Mesodermal cell (in vitro differentiated cells): Measurements from ENCODE around the gene CTSA.

Experiments used
- H3K27ac ChIP-seq: 2 replicates; pipeline ENCODE4 v1.7.0; 2013; ENCODE audit warnings: mild to moderate bottlenecking, low read depth, low read length, moderate library complexity; ENCODE audit not compliant: severe bottlenecking
- H3K36me3 ChIP-seq: 2 replicates; pipeline ENCODE4 v1.7.1; 2013; ENCODE audit warnings: mild to moderate bottlenecking, low read length, moderate library complexity; ENCODE audit not compliant: control insufficient read depth, insufficient read depth
- H3K4me1 ChIP-seq: one replicate; pipeline ENCODE4 v1.7.1; 2013; ENCODE audit warnings: mild to moderate bottlenecking, low read length; ENCODE audit not compliant: insufficient read depth, control insufficient read depth, poor library complexity, severe bottlenecking
- H3K4me3 ChIP-seq: 2 replicates; pipeline ENCODE4 v1.7.0; 2013; ENCODE audit warnings: low read length, control low read depth, mild to moderate bottlenecking; ENCODE audit not compliant: insufficient read depth, poor library complexity, severe bottlenecking; ENCODE audit errors: extremely low read depth
- H3K9me3 ChIP-seq: 2 replicates; pipeline ENCODE4 v1.7.1; 2013; ENCODE audit warnings: mild to moderate bottlenecking, low read length, moderate library complexity; ENCODE audit not compliant: control insufficient read depth
- WGBS, 2 experiments: methylation state at CpG; one replicate each; pipeline ENCODE4 v1.1.5; 2013; ENCODE audit warnings: missing lambda C conversion rate in 2 of 2; ENCODE audit not compliant: insufficient coverage in 2 of 2; 5-methylcytosine and 5-hydroxymethylcytosine counted together

The CTSA gene

DNA sequence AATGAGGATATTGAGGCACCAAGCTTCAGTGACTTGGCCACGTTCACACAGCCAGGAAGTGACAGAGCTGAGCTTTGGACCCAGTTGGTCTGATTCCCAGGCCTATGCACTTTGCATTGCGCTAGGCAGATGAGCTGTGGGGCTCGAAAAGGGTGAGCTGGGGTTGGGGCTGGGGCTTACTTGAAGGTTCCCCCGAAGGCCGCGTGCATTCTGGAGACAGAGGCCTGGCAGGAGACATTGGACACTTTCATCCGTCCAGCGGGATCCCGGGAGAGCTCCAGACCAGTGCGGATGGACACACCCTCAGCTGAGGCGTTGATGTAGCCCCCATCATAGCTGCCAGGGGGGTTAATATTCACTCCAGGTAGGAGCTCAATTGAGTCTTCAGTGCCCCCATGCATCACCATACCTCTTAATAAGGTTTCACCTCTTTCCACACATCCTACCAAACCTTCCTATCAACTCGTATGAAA lies 18.2 kb downstream of the CTSA start:
- Histone ChIP-seq H3K4me3 (no peak overlapping the region), H3K9me3 (no peaks in the 10 kb centered on the region), H3K4me1 (no peaks in the 10 kb centered on the region), H3K36me3 (peaks cover 55% of the 10 kb centered on the region), H3K27ac (no peak overlapping the region)
- 94 to 95% methylated on average over 11 to 12 of the region's 12 CpGs for WGBS, 2 experiments

DNA sequence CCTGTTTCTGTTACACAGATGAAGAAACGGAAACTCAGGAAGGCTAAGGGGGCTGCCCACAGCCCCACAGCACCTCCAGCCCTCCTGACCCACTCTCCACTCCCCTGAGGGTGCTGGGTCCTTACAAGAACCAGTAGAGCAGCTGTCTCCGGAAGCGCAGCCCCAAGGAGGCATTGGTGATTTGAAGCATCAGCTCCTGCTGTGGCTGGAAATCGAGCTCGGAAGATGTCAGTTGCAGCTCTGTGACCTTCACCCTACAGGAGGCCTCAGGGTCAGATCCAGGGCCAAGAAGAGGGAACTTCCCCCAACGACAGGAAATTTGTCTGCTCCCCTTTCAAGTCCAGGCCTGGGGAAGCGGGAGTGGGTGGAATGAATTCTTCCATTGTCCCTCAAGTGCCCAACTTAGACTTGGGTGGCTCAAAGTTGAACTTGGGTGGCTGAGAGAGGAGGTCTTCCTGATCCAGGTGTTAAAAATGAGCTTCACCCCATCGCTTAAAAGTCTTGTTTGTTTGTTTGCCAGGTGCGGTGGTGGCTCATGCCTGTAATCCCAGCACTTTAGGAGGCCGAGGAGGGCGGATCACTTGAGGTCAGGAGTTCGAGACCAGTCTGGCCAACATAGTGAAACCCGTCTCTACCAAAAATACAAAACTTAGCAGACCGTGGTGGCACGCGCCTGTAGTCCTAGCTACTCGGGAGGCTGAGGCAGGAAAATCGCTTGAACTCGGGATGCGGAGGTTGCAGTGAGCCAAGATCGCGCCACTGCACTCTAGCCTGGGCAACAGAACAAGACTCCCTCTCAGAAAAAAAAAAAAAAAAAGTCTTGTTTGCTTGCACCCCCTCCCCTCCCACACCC lies 18.9 kb downstream of the CTSA start:
- H3K4me1 ChIP-seq = no peaks in the 10 kb centered on the region
- H3K27ac ChIP-seq = no peak overlapping the region
- H3K4me3 ChIP-seq = no peak overlapping the region
- H3K9me3 ChIP-seq = no peaks in the 10 kb centered on the region
- WGBS, 2 experiments = 89 to 90% methylated on average over 13 to 19 of the region's 22 CpGs
- H3K36me3 ChIP-seq = peaks cover 48% of the 10 kb centered on the region

DNA sequence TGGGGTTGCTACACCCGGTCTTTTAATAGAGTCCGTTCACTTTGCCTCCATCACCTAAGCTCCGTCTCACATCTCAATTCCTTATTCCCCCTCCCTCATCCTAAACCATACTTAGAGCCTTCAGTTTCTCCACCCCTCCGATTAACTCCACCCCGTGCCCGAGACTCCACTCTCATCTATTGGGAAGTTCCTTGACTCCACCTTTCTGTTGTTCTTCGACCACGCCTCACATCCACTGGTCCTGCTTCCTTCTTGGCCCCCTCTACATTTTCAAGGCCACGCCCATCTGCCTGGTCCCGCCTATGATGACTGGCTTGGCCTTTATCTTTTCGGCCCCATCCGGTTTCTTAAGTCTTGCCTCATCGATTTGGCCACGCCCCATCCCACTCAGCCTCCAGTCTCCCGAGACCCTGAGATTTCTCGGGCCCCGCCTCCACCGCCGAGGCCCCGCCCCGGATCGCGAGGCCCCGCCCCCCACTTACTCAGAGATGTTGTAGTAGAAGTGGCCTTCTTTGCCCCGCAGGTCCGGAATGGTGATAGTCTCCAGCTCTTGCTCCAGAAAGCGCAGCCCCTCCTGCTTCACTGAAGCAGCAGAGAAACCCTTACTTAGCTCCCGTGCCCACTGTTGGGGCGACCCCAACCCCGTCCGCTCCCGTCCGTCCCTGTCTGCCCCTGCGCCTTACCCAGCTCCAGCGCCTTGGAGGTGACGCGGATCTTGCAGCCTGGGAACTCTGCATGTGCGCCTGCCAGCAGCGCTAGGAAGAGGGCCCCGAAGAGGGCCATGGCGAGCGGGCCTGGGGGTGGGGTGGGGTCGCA lies 19.7 kb downstream of the CTSA start:
- Histone ChIP-seq H3K4me3 (peak overlapping the region; percentile 54), H3K36me3 (peaks cover 40% of the 10 kb centered on the region), H3K9me3 (no peaks in the 10 kb centered on the region), H3K27ac (peak overlapping the region; percentile 90), H3K4me1 (no peaks in the 10 kb centered on the region)
- WGBS, 2 experiments = 5% methylated on average over 31 to 35 of the region's 43 CpGs

- H3K4me3 ChIP-seq = peak within 1 kb of the TSS; percentile 54
- no peaks in the 10 kb centered on the region for H3K9me3 ChIP-seq
- no peaks in the 10 kb centered on the region for H3K4me1 ChIP-seq
- H3K27ac ChIP-seq = peak within 1 kb of the TSS; percentile 90
- peaks cover 32% of the 10 kb centered on the region for H3K36me3 ChIP-seq
- 0% methylated on average over 28 to 44 of the region's 58 CpGs for WGBS, 2 experiments
Observed at GRCh38 chr20:45911486-45912343, 20.6 kb downstream of the CTSA start, which contains the start of gene PLTP. PLTP (minus strand) TSS chr20:45912155; CDS start chr20:45911452, 703 bp downstream.

- WGBS, 2 experiments = 33 to 36% methylated on average over 2 to 4 of the region's 4 CpGs
- no peaks in the 10 kb centered on the region for H3K4me1 ChIP-seq
- H3K4me3 ChIP-seq = peak overlapping the region; percentile 54
- peak overlapping the region; percentile 90 for H3K27ac ChIP-seq
- peaks cover 27% of the 10 kb centered on the region for H3K36me3 ChIP-seq
- H3K9me3 ChIP-seq = no peaks in the 10 kb centered on the region
Observed at GRCh38 chr20:45912344-45912682, 21.2 kb downstream of the CTSA start.

GRCh38 chr20:45913116-45913515 lies 22.0 kb downstream of the CTSA start:
- Histone ChIP-seq H3K27ac (no peak overlapping the region), H3K9me3 (no peaks in the 10 kb centered on the region), H3K36me3 (peaks cover 19% of the 10 kb centered on the region), H3K4me3 (no peak overlapping the region), H3K4me1 (no peaks in the 10 kb centered on the region)
- 86 to 100% methylated on average over 1 to 3 of the region's 5 CpGs for WGBS, 2 experiments

DNA sequence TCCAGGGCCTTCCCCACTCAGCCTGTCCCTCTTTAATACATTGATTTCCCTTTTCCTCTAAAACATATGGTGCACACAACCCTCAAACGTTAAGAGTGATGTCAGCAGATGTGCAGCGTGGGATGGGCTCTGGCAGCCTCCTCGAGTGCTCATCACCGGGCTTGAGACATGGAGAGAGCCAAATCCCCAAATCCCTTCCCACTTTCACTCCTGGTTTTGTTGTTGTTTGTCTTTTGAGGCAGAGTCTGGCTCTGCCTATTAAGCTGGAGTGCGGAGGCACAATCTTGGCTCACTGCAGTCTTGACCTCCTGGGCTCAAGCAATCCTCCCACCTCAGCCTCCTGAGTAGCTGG lies 26.6 kb downstream of the CTSA start:
- WGBS, 2 experiments = 90 to 100% methylated on average over 1 to 4 of the region's 5 CpGs
- Histone ChIP-seq H3K27ac (no peak overlapping the region), H3K36me3 (no peaks in the 10 kb centered on the region), H3K4me1 (peaks cover 5% of the 10 kb centered on the region), H3K9me3 (no peaks in the 10 kb centered on the region), H3K4me3 (no peak overlapping the region)

DNA sequence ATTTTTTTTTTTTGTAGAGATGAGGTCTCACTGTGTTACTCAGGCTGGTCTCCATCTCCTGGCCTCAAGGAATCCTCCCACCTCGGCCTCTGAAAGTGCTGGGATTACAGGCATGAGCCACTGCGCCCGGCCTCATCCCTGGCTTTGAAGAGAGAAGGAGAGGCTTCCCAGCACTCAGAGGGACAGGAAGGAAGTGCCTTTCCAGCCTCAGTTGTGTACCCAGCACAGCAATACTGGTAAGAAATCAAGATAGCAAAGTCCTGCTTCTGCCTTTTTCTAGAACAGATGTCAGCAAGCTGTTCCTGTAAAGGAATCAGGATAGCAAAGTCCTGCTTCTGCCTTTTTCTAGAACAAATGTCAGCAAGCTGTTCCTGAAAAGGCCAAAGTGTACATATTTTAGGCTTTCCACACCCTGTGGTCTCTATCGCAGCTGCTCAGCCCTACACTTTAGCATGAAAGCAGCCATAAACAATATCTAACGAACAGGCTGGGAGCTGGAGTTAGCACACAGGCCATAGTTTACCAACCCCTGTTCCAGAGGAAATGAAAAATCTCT lies 27.1 kb downstream of the CTSA start:
- no peak overlapping the region for H3K27ac ChIP-seq
- WGBS, 2 experiments = 89 to 94% methylated on average over 4 to 5 of the region's 5 CpGs
- H3K9me3 ChIP-seq = no peaks in the 10 kb centered on the region
- peaks cover 5% of the 10 kb centered on the region for H3K4me1 ChIP-seq
- H3K36me3 ChIP-seq = no peaks in the 10 kb centered on the region
- H3K4me3 ChIP-seq = no peak overlapping the region

DNA sequence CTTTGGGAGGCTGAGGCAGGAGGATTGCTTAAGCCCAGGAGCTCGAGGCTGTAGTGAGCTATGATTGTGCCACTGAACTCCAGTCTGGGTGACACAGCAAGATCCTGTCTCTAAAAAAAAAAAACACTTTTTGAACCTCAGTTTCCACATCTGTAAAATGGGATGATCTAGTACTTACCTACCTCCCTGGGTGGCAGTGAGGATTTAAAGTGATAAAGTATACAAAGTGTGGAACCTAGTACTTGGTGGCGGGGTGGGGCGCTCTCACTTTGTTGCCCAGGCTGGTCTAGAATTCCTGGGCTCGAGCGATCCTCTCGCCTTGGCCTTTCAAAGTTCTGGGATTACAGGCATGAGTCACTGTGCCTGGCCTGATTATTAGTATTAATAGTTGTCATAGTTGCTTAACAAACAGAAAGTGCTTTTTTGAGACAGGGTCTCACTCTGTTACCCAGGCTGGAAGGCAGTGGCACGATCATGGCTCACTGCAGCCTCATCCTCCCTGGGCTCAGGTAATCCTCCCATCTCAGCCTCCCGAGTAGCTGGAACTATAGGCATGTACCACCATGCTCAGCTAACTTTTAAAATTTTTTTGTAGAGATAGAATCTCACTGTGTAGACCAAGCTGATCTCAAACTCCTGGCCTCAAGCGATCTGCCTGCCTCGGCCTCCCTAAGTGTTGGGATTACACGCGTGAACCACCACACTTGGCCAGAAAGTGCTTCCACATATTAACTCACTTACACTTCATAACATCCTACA lies 27.8 kb downstream of the CTSA start:
- H3K36me3 ChIP-seq = no peaks in the 10 kb centered on the region
- peaks cover 5% of the 10 kb centered on the region for H3K4me1 ChIP-seq
- WGBS, 2 experiments = 89 to 97% methylated on average over 9 to 10 of the region's 12 CpGs
- no peak overlapping the region for H3K27ac ChIP-seq
- no peak overlapping the region for H3K4me3 ChIP-seq
- H3K9me3 ChIP-seq = no peaks in the 10 kb centered on the region
